Lower leg skin (tissue), 4 donors: Measurements from ENCODE around the gene ZNF580. TPM values are rescaled to one million over a fixed set of nuclear protein-coding genes. Genes with fewer than 3 reads are reported as not detected.

Source experiments
- DNase-seq, 2 donors: peaks; one replicate each; pipeline ENCODE4 v3.0.0-alpha.2; 2019; ENCODE audit warnings: low spot score in 2 of 2
- H3K4me3 ChIP-seq: fragments of 200-600 bp; sonication (generic); 2 replicates; pipeline ENCODE4 v1.5.1; 2017; ENCODE audit warnings: mild to moderate bottlenecking, low read depth; ENCODE audit not compliant: poor library complexity, severe bottlenecking
- POLR2A ChIP-seq, 2 donors: fragments of 450-650 bp; IDR thresholded peaks; one replicate each; pipeline ENCODE4 v1.6.1; 2016 to 2017; ENCODE audit warnings: antibody characterized with exemption in 2 of 2, mild to moderate bottlenecking in 1 of 2, moderate library complexity in 1 of 2
- WGBS, 2 donors: methylation state at CpG; one replicate each; pipeline ENCODE4 v1.1.5; 2018; 5-methylcytosine and 5-hydroxymethylcytosine counted together
- intact Hi-C: fragments of 100-400 bp; cut with DNase I; formaldehyde crosslinking; loops from one replicate; pipeline ENCODE4 v1.15.0; 2023; ENCODE audit warnings: low total_unique reads
- total RNA-seq, 4 donors: library from RNA; depleted of rRNA; stranded (reverse); fragments of >200 nt; gene quantifications; one replicate each; pipeline ENCODE4 v1.1.0, GENCODE V29; 2016
- TF ChIP-seq, protein P1 (sequence below), 3 donors: fragments of 450-650 bp; IDR thresholded peaks; one replicate each; pipeline ENCODE4 v1.5.1; 2016; ENCODE audit warnings: antibody characterized with exemption in 3 of 3, mild to moderate bottlenecking in 3 of 3, moderate library complexity in 2 of 3

ZNF580 gene
- total RNA-seq, 4 donors from 2014 or later, result 14.1 to 38.0 (median 22.9) TPM

DNA sequence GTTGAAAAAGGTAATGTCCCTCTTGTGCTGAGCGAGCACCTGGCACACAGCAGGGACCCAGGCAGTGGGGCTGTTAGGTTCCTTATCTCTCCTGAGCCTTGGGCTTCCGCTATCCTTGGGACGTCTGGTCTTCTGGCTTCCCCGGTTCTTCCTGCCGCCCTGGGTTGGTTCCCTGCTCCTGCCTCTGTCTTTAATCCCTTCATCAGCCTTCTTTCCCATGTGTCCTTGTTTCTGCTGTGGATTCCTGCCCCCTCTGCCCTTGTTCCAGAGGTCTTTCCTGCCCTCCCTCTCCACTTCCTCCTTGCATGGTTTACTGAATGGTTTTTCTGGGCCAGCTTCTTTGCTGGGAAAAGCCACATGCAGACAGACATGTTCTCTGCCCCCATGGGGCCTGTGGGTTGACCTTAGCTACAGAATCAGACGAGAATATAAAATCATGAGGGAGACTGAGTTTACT, 36.8 kb downstream of the ZNF580 start:
- WGBS, 2 donors, result 66 to 67% methylated on average over 6 of the region's 6 CpGs
- no peak for DNase-seq
- no peak overlapping the region for H3K4me3 ChIP-seq
- no peak for TF ChIP-seq POLR2A (IDR thresholded peaks at IDR 0.05)
- TF ChIP-seq, protein P1, sequence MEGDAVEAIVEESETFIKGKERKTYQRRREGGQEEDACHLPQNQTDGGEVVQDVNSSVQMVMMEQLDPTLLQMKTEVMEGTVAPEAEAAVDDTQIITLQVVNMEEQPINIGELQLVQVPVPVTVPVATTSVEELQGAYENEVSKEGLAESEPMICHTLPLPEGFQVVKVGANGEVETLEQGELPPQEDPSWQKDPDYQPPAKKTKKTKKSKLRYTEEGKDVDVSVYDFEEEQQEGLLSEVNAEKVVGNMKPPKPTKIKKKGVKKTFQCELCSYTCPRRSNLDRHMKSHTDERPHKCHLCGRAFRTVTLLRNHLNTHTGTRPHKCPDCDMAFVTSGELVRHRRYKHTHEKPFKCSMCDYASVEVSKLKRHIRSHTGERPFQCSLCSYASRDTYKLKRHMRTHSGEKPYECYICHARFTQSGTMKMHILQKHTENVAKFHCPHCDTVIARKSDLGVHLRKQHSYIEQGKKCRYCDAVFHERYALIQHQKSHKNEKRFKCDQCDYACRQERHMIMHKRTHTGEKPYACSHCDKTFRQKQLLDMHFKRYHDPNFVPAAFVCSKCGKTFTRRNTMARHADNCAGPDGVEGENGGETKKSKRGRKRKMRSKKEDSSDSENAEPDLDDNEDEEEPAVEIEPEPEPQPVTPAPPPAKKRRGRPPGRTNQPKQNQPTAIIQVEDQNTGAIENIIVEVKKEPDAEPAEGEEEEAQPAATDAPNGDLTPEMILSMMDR (IDR thresholded peaks at IDR 0.05), result no peak
- intact Hi-C loops, result no loop called here

DNA sequence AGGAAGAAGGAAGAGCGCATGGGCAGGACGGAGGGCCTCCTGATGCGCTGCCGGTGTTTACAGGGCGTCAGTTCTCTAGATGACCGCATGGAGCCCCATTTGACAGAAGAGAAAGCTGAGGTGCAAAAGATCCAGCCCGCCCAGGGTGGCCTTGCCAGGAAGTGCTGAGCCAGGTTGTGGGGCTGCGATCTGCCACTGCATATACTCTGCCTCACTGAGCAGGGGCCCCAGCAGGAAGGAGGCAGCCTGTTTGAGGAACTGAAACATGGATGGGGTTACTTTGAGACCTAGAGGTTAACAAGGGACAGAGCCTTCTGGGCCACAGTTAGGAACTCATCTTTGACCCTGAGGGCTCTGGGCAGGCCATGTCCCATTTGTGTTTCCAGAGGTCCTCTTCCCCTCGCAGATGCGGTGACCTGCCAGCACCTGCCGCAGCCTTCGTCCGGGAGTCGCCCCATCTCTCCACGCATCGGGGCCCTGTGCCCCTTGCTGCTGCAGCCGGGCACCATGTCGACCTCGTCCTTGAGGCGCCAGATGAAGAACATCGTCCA, 37.4 kb downstream of the ZNF580 start:
- TF ChIP-seq, protein P1 (IDR thresholded peaks at IDR 0.05), result no peak
- TF ChIP-seq POLR2A (IDR thresholded peaks at IDR 0.05), result no peak
- no peak for DNase-seq
- intact Hi-C loops, result no loop called here
- H3K4me3 ChIP-seq, result no peak overlapping the region
- WGBS, 2 donors, result 89 to 93% methylated on average over 17 to 21 of the region's 21 CpGs

DNA sequence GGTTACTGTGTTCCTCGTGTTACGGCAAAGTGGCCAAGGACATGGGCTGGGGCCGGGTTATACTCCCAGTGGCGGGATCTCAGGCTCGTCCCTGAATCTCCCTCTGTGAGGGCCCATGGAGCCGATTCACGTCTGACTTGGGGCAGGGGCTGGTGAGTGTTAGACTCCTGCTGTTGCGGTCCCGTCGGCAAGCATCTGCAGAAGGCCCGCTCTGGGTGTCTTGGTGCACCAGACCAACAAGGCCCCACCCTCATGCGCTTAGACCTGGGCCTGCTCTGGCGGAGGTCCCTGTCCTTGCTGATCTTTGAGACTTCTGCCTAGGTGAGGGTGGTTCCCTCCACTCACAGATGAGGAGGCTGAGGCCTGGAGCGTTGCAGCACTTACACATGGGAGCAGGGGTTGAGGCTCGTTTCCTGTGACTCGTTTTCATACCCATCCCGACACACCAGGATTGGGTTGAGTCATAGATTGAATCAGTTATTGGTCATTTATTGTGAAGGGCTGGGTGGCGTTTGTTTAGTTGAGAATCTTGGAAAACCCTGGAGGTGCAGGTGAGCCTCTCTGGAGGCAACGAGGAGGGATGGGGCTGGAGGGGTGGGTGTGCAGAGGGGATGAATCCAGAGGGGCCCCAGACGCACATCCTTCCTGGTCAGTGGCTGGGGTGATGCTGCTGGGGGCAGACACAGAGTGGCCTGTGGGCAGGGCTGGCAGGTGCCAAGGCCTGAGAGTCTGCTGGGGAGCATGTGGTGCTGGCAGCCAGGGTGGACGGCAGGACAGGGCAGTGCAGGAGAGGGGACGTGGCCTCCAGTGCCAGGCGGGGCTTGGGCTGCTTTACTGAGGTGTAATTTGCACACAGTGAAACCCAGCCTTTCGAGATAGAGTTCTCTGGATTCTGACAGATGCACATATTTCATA, 38.8 kb downstream of the ZNF580 start:
- WGBS, 2 donors, result 82 to 85% methylated on average over 23 to 24 of the region's 24 CpGs
- no peak for TF ChIP-seq POLR2A (IDR thresholded peaks at IDR 0.05)
- TF ChIP-seq, protein P1 (IDR thresholded peaks at IDR 0.05), result no peak
- no peak overlapping the region for H3K4me3 ChIP-seq
- intact Hi-C loops, result no loop called here
- no peak for DNase-seq

DNA sequence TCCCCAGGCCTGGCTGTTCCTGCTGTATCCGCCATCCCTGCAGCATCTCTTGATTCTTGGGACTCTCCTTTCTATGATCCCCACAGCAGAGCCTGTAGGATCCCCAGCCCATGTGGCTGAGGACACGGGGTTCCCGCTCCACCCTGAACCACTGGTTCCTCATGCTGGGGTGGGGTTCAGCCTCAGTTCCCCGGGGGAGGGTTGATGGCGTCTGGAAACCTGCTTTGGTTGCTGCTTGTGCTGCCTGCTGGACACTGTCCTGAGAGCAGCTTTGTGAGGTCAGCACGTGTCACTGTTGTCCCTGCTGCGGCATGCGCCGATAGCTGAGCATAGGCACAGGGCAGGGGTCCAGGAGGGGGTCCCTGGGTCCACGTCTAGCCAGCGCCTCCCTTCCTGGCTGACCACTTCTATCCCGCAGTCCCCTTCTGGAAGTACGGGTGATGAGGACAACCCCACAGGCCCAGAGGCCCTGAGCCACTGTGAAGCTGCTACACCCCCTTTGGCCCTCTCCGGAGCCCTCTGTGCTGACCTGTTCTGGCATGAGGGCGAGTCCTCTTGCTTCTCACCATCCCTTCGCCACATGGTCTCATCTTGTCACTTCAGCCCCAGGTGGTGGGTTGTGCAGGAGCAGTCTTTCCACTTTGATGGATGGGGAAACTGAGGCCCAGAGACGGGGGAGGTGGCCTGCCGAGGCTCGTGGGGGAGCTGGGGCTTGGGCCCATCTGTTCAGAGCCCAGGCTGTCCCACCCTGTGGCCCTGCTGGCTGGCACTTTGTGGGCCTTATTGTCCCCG, 39.7 kb downstream of the ZNF580 start:
- TF ChIP-seq, protein P1 (IDR thresholded peaks at IDR 0.05), result no peak
- no peak for TF ChIP-seq POLR2A (IDR thresholded peaks at IDR 0.05)
- intact Hi-C loops, result no loop called here
- DNase-seq, result no peak
- 89% methylated on average over 20 of the region's 20 CpGs for WGBS, 2 donors
- H3K4me3 ChIP-seq, result no peak overlapping the region

DNA sequence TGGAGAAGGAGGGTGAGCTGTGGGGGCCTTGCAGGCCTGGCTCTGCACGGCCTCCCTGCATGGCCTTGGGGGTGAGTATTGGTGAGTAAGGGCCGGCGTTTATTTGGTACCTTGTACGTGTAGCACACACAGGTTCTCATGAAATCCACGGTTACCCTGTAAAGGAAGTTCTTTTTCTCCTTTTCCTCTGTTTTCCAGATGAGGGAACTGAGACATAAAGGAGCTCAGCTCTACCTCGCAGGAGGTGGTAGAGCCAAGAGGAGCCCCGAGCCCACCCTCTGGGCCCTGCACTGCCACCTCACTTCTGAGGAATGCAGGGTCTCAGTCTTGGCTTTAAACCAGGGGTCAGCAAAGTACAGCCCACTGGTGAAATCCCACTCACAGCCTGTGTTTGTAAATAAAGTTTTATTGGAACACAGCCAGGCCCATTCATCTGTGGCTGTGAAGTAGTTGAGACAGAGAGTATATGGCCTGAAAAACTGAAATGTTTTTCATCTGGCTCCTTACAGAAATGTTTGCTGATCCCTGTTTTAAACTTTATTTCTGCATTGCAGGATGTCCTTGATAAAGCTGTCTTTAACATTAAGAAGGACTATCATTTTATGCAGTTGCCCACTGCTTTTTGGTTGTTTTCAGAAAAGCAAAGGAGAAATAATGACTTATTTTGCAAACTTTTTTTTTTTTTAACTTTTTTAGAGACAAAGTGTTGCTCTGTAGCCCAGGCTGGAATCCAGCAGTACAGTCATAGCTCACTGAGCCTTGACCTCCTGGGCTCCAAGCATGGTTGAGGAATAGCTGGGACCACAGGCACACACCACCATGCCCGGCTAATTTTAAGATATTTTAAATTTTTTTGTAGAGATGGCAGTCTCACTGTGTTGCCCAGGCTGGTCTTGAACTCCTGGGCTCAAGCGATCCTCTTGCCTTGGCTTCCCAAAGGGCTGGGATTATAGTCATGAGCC, 40.6 kb downstream of the ZNF580 start:
- DNase-seq, result no peak
- intact Hi-C loops, result no loop called here

More for the DNA sequence above, 40.6 kb downstream of the ZNF580 start:
- no peak overlapping the region for H3K4me3 ChIP-seq
- WGBS, 2 donors, result 83 to 93% methylated on average over 9 of the region's 9 CpGs
- TF ChIP-seq, protein P1 (IDR thresholded peaks at IDR 0.05), result no peak
- TF ChIP-seq POLR2A (IDR thresholded peaks at IDR 0.05), result no peak
